Caco-2 (cell line): Measurements from ENCODE around the gene CATSPERZ. TPM values are rescaled to one million over a fixed set of nuclear protein-coding genes. Genes with fewer than 3 reads are reported as not detected.

Experiments
- BruUV-seq: library from RNA; stranded (reverse); fragments of 400-500 nt; replicated peaks from 2 replicates; lab custom pipeline; 2021; lab: Mats Ljungman, UMichigan
- CTCF ChIA-PET: fragments of 300-600 bp; sonication (Branson Sonifier 250); formaldehyde crosslinking; loops from one replicate; lab custom pipeline; 2022; ENCODE audit warnings: antibody characterized with exemption; lab: Charles Lee
- POLR2A ChIA-PET: fragments of 300-600 bp; sonication (Branson Sonifier 250); formaldehyde crosslinking; loops from one replicate; lab custom pipeline; 2022; ENCODE audit warnings: antibody characterized with exemption; lab: Charles Lee
- DNase-seq, 2 experiments: peaks; one replicate each; pipeline versions ENCODE4 v3.0.0 to v3.0.0-alpha.2; 2020 to 2022
- H3K27me3 ChIP-seq: replicated peaks from 2 replicates; pipeline ENCODE4 v1.6.0; 2011; ENCODE audit warnings: low read length; ENCODE audit not compliant: control insufficient read depth, insufficient read depth
- H3K36me3 ChIP-seq: 2 replicates; pipeline ENCODE4 v1.5.1; 2011; ENCODE audit warnings: low read length; ENCODE audit not compliant: control insufficient read depth, insufficient read depth
- H3K4me1 ChIP-seq: fragments of 250-450 bp; sonication (Bioruptor Pico); 2 replicates; pipeline ENCODE4 v1.5.1; 2020; ENCODE audit warnings: mild to moderate bottlenecking
- H3K4me3 ChIP-seq: 2 replicates; pipeline ENCODE4 v1.5.1; 2011; ENCODE audit warnings: low read depth, mild to moderate bottlenecking, control low read depth, low read length
- H3K9me3 ChIP-seq: fragments of 250-450 bp; sonication (Bioruptor Pico); 2 replicates; pipeline ENCODE4 v1.5.1; 2020; ENCODE audit warnings: mild to moderate bottlenecking, moderate library complexity
- H3K27ac Mint-ChIP-seq: one replicate; pipeline ENCODE4 v1.8.0; 2022; ENCODE audit warnings: mixed read lengths; ENCODE audit not compliant: unreplicated experiment
- H3K27me3 Mint-ChIP-seq: one replicate; pipeline ENCODE4 v1.8.0; 2022; ENCODE audit warnings: mixed read lengths; ENCODE audit not compliant: insufficient read depth, unreplicated experiment
- H3K36me3 Mint-ChIP-seq: one replicate; pipeline ENCODE4 v1.8.0; 2022; ENCODE audit warnings: mild to moderate bottlenecking, mixed read lengths; ENCODE audit not compliant: insufficient read depth, unreplicated experiment
- H3K4me1 Mint-ChIP-seq: one replicate; pipeline ENCODE4 v1.8.0; 2022; ENCODE audit warnings: low read depth, mixed read lengths; ENCODE audit not compliant: unreplicated experiment
- H3K4me3 Mint-ChIP-seq: one replicate; pipeline ENCODE4 v1.8.0; 2022; ENCODE audit warnings: mild to moderate bottlenecking, moderate library complexity, mixed read lengths; ENCODE audit not compliant: unreplicated experiment
- H3K9me3 Mint-ChIP-seq: one replicate; pipeline ENCODE4 v1.8.0; 2022; ENCODE audit warnings: mixed read lengths; ENCODE audit not compliant: unreplicated experiment
- CTCF ChIP-seq, 2 experiments: fragments of 200-600 bp in 1 of 2; IDR thresholded peaks; 1 replicate in 1 of 2; 2 replicates in 1 of 2; pipeline versions ENCODE4 v1.5.1 to v1.8.0; 2011 to 2022; ENCODE audit warnings: antibody characterized with exemption in 1 of 2, control low read depth in 1 of 2, inconsistent platforms in 1 of 2, low read depth in 1 of 2, low read length in 1 of 2, mild to moderate bottlenecking in 1 of 2, moderate library complexity in 1 of 2; ENCODE audit not compliant: insufficient read depth in 1 of 2, severe bottlenecking in 1 of 2, unreplicated experiment in 1 of 2
- intact Hi-C: fragments of 100-400 bp; cut with micrococcal nuclease; formaldehyde crosslinking; loops from one replicate; pipeline ENCODE4 v1.10.0; 2022; ENCODE audit not compliant: unreplicated experiment
- total RNA-seq: library from RNA; stranded (reverse); gene quantifications from 2 replicates; pipeline ENCODE4 v1.2.3, GENCODE V29; 2022

Gene CATSPERZ
- total RNA-seq, 1 experiment from 2014 or later, result 12.8 TPM

GRCh38 chr11:64260147-64260708 is 39.9 kb upstream of the CATSPERZ start:
- CTCF ChIA-PET, result interaction anchor here (1.5 kb wide), 1 partner anchor 8 kb away, joined by 6 read pairs; no protein-coding TSS in a partner anchor

GRCh38 chr11:64261556-64262080 is 38.5 kb upstream of the CATSPERZ start:
- Mint-ChIP-seq H3K27ac (no peak overlapping the region), H3K4me3 (no peak overlapping the region), H3K36me3 (peaks cover 70% of the 10 kb centered on the region), H3K9me3 (no peaks in the 10 kb centered on the region), H3K4me1 (peaks cover 8% of the 10 kb centered on the region), H3K27me3 (no peaks in the 10 kb centered on the region)
- no peaks in the 10 kb centered on the region for H3K9me3 ChIP-seq
- ChIA-PET CTCF (interaction anchor here (1.2 to 1.5 kb wide), 2 partner anchors 9 to 43 kb away, joined by 3 to 6 read pairs; no protein-coding TSS in a partner anchor), POLR2A (no interaction called here)
- no peaks in the 10 kb centered on the region for H3K27me3 ChIP-seq
- BruUV-seq, result no TSS peak
- TF ChIP-seq CTCF (IDR thresholded peaks at IDR 0.05; ENCODE audit: insufficient read depth in 1 of 2, low read depth in 1 of 2, low read length in 1 of 2, severe bottlenecking in 1 of 2, unreplicated experiment in 1 of 2), result no peak
- H3K36me3 ChIP-seq, result peaks cover 3% of the 10 kb centered on the region
- no peak for DNase-seq
- intact Hi-C loops, result no loop called here
- H3K4me3 ChIP-seq, result no peak overlapping the region
- H3K4me1 ChIP-seq, result no peaks in the 10 kb centered on the region

More at GRCh38 chr11:64260147-64260708, 39.9 kb upstream of the CATSPERZ start:
- H3K4me3 Mint-ChIP-seq, result no peak overlapping the region
- H3K36me3 Mint-ChIP-seq, result peaks cover 57% of the 10 kb centered on the region
- no peak for TF ChIP-seq CTCF (IDR thresholded peaks at IDR 0.05; ENCODE audit: insufficient read depth in 1 of 2, low read depth in 1 of 2, low read length in 1 of 2, severe bottlenecking in 1 of 2, unreplicated experiment in 1 of 2)
- peaks cover 3% of the 10 kb centered on the region for H3K36me3 ChIP-seq
- no peaks in the 10 kb centered on the region for H3K27me3 ChIP-seq
- no peaks in the 10 kb centered on the region for H3K27me3 Mint-ChIP-seq
- no TSS peak for BruUV-seq
- no peak overlapping the region for H3K27ac Mint-ChIP-seq
- intact Hi-C loops, result no loop called here
- no peaks in the 10 kb centered on the region for H3K9me3 ChIP-seq
- H3K9me3 Mint-ChIP-seq, result no peaks in the 10 kb centered on the region
- POLR2A ChIA-PET, result no interaction called here
- no peaks in the 10 kb centered on the region for H3K4me1 ChIP-seq
- no peak for DNase-seq
- H3K4me3 ChIP-seq, result no peak overlapping the region
- H3K4me1 Mint-ChIP-seq, result peaks cover 8% of the 10 kb centered on the region

- intact Hi-C loops, result no loop called here
- CTCF ChIA-PET, result interaction anchor here (1.1 to 1.4 kb wide), 3 partner anchors 10 to 42 kb away, joined by 3 to 13 read pairs (median 3); no protein-coding TSS in a partner anchor
- TF ChIP-seq CTCF (IDR thresholded peaks at IDR 0.05; ENCODE audit: insufficient read depth in 1 of 2, low read depth in 1 of 2, low read length in 1 of 2, severe bottlenecking in 1 of 2, unreplicated experiment in 1 of 2), result no peak
These were observed 37.7 kb upstream of the CATSPERZ start for GRCh38 chr11:64262271-64263002.

More at GRCh38 chr11:64262271-64263002, 37.7 kb upstream of the CATSPERZ start:
- no peak for DNase-seq
- no peaks in the 10 kb centered on the region for H3K27me3 Mint-ChIP-seq
- H3K9me3 Mint-ChIP-seq, result no peaks in the 10 kb centered on the region
- POLR2A ChIA-PET, result no interaction called here
- no peaks in the 10 kb centered on the region for H3K4me1 ChIP-seq
- no TSS peak for BruUV-seq
- H3K36me3 Mint-ChIP-seq, result peaks cover 76% of the 10 kb centered on the region
- peaks cover 8% of the 10 kb centered on the region for H3K4me1 Mint-ChIP-seq
- no peak overlapping the region for H3K27ac Mint-ChIP-seq
- H3K27me3 ChIP-seq, result no peaks in the 10 kb centered on the region
- H3K4me3 Mint-ChIP-seq, result no peak overlapping the region
- H3K36me3 ChIP-seq, result peaks cover 3% of the 10 kb centered on the region
- no peak overlapping the region for H3K4me3 ChIP-seq
- no peaks in the 10 kb centered on the region for H3K9me3 ChIP-seq
